Stimulated activated naive CD4-positive, alpha-beta T cell treated with Interleukin-2 at 50 U/mL for 16 hours (primary cell): ENCODE results near the gene SLC22A23.

ENCODE experiments used
- DNase-seq: peaks from one replicate; lab custom pipeline; 2025; lab: John Stamatoyannopoulos, UW

Gene SLC22A23

GRCh38 chr6:3471286-3471685 is 14.4 kb upstream of the SLC22A23 start:
- no peak for DNase-seq

- DNase-seq = no peak
Observed at GRCh38 chr6:3468585-3468984, 11.7 kb upstream of the SLC22A23 start.

GRCh38 chr6:3467996-3468395 is 11.1 kb upstream of the SLC22A23 start:
- DNase-seq = no peak

- DNase-seq = no peak
Observed at GRCh38 chr6:3466488-3467219, 9.8 kb upstream of the SLC22A23 start.

- DNase-seq = no peak
Observed at GRCh38 chr6:3460253-3460652, 3.4 kb upstream of the SLC22A23 start.

GRCh38 chr6:3458706-3459421 is 2.0 kb upstream of the SLC22A23 start:
- DNase-seq = no peak

- DNase-seq = no peak
Observed at GRCh38 chr6:3457710-3458602, 1.1 kb upstream of the SLC22A23 start.

- DNase-seq = no peak
Observed at GRCh38 chr6:3456395-3456897, 404 bp downstream of the SLC22A23 start.

- no peak for DNase-seq
Observed at GRCh38 chr6:3455569-3456394, 1.1 kb downstream of the SLC22A23 start.

GRCh38 chr6:3455147-3455568 is 1.7 kb downstream of the SLC22A23 start:
- DNase-seq = no peak

GRCh38 chr6:3454273-3455010 is 2.4 kb downstream of the SLC22A23 start:
- no peak for DNase-seq

GRCh38 chr6:3453413-3454272 is 3.2 kb downstream of the SLC22A23 start:
- DNase-seq = no peak

- no peak for DNase-seq
Observed at GRCh38 chr6:3451498-3451897, 5.4 kb downstream of the SLC22A23 start.

- no peak for DNase-seq
Observed at GRCh38 chr6:3450888-3451287, 6.0 kb downstream of the SLC22A23 start.

- no peak for DNase-seq
Observed at GRCh38 chr6:3449750-3450305, 7.0 kb downstream of the SLC22A23 start.

GRCh38 chr6:3449321-3449720 is 7.5 kb downstream of the SLC22A23 start:
- no peak for DNase-seq

GRCh38 chr6:3447005-3447404 is 9.8 kb downstream of the SLC22A23 start:
- DNase-seq = no peak

GRCh38 chr6:3446184-3446583 is 10.7 kb downstream of the SLC22A23 start:
- DNase-seq = no peak

- no peak for DNase-seq
Observed at GRCh38 chr6:3444276-3445088, 12.4 kb downstream of the SLC22A23 start.
